ENCODE measurements around the gene CSPG4. TPM values are rescaled to one million over a fixed set of nuclear protein-coding genes. Genes with fewer than 3 reads are reported as not detected.
"Not testable (repeated sequence)": the region's sequence is repeated elsewhere in the genome, so short reads cannot be mapped to it uniquely, and the experiment has no call there.

The CSPG4 gene
- total and polyA plus RNA-seq, 3 donors from 2014 or later = 4.4 to 6.5 (median 5.2) TPM

- intact Hi-C loops (cut with DNase I; ENCODE audit: low total_unique reads) = no loop called here
- DNase-seq = no peak
- H3K4me3 ChIP-seq = no peak overlapping the region
- H3K4me1 ChIP-seq = peaks cover 7% of the 10 kb centered on the region
- no peak for TF ChIP-seq POLR2A (IDR thresholded peaks at IDR 0.05)
- no peak for TF ChIP-seq CTCF (IDR thresholded peaks at IDR 0.05)
- H3K9me3 ChIP-seq = no peaks in the 10 kb centered on the region
- H3K36me3 ChIP-seq (ENCODE audit: low read depth, missing control alignments) = no peaks in the 10 kb centered on the region
- H3K27ac ChIP-seq = no peak overlapping the region
- no peaks in the 10 kb centered on the region for H3K27me3 ChIP-seq
- 63 to 71% methylated on average over 10 of the region's 10 CpGs for WGBS, 2 donors
Observed at GRCh38 chr15:75720787-75721479, 8.3 kb upstream of the CSPG4 start.

GRCh38 chr15:75720297-75720696, 7.6 kb upstream of the CSPG4 start:
- Histone ChIP-seq H3K36me3 (ENCODE audit: low read depth, missing control alignments) (no peaks in the 10 kb centered on the region), H3K27me3 (no peaks in the 10 kb centered on the region), H3K4me3 (no peak overlapping the region), H3K27ac (no peak overlapping the region), H3K4me1 (peaks cover 7% of the 10 kb centered on the region), H3K9me3 (no peaks in the 10 kb centered on the region)
- 90 to 96% methylated on average over 7 of the region's 7 CpGs for WGBS, 2 donors
- DNase-seq = no peak
- no peak for TF ChIP-seq CTCF (IDR thresholded peaks at IDR 0.05)
- no peak for TF ChIP-seq POLR2A (IDR thresholded peaks at IDR 0.05)
- intact Hi-C loops (cut with DNase I; ENCODE audit: low total_unique reads) = no loop called here

GRCh38 chr15:75718328-75718727, 5.7 kb upstream of the CSPG4 start:
- WGBS, 2 donors = 87 to 88% methylated on average over 3 of the region's 3 CpGs
- Histone ChIP-seq H3K36me3 (ENCODE audit: low read depth, missing control alignments) (no peaks in the 10 kb centered on the region), H3K27me3 (no peaks in the 10 kb centered on the region), H3K4me1 (peaks cover 4% of the 10 kb centered on the region), H3K9me3 (no peaks in the 10 kb centered on the region), H3K27ac (no peak overlapping the region), H3K4me3 (no peak overlapping the region)
- no peak for DNase-seq
- intact Hi-C loops (cut with DNase I; ENCODE audit: low total_unique reads) = no loop called here
- TF ChIP-seq POLR2A (IDR thresholded peaks at IDR 0.05) = no peak
- TF ChIP-seq CTCF (IDR thresholded peaks at IDR 0.05) = no peak

GRCh38 chr15:75717001-75717400, 4.4 kb upstream of the CSPG4 start:
- intact Hi-C loops (cut with DNase I; ENCODE audit: low total_unique reads); H3K27me3 ChIP-seq; H3K36me3 ChIP-seq (ENCODE audit: low read depth, missing control alignments); H3K27ac ChIP-seq; H3K9me3 ChIP-seq; DNase-seq; H3K4me3 ChIP-seq: not testable (repeated sequence)
- H3K4me1 ChIP-seq = peaks cover 12% of the 10 kb centered on the region
- 81 to 86% methylated on average over 6 of the region's 6 CpGs for WGBS, 2 donors

- DNase-seq; H3K27me3 ChIP-seq; H3K9me3 ChIP-seq; H3K4me3 ChIP-seq; intact Hi-C loops (cut with DNase I; ENCODE audit: low total_unique reads); H3K27ac ChIP-seq; H3K36me3 ChIP-seq (ENCODE audit: low read depth, missing control alignments): not testable (repeated sequence)
- H3K4me1 ChIP-seq = peaks cover 12% of the 10 kb centered on the region
- 76% methylated on average over 4 of the region's 10 CpGs; no CpG with 5 or more reads in 1 of the 2 donors for WGBS, 2 donors
Observed at GRCh38 chr15:75716249-75716950, 3.8 kb upstream of the CSPG4 start.

GRCh38 chr15:75715312-75715832, 2.7 kb upstream of the CSPG4 start:
- peaks cover 12% of the 10 kb centered on the region for H3K4me1 ChIP-seq
- H3K9me3 ChIP-seq; H3K36me3 ChIP-seq (ENCODE audit: low read depth, missing control alignments); H3K27ac ChIP-seq; DNase-seq; H3K27me3 ChIP-seq; intact Hi-C loops (cut with DNase I; ENCODE audit: low total_unique reads); H3K4me3 ChIP-seq: not testable (repeated sequence)
- 87 to 91% methylated on average over 7 to 10 of the region's 10 CpGs for WGBS, 2 donors
